ENCODE results near the gene CACNA1C. TPM values are rescaled to one million over a fixed set of nuclear protein-coding genes. Genes with fewer than 3 reads are reported as not detected.

Gene CACNA1C
- total RNA-seq, 6 donors from 2014 or later = 5.2 to 45.1 (median 8.8) TPM

- TF ChIP-seq POLR2A (IDR thresholded peaks at IDR 0.05) = no peak
- TF ChIP-seq CTCF (IDR thresholded peaks at IDR 0.05) = no peak
- TF ChIP-seq POLR2AphosphoS5 (IDR thresholded peaks at IDR 0.05) = no peak
- TF ChIP-seq EP300 (IDR thresholded peaks at IDR 0.05) = no peak
- Histone ChIP-seq H3K9me3 (no peaks in the 10 kb centered on the region), H3K27me3 (no peaks in the 10 kb centered on the region), H3K36me3 (peaks cover 0 to 4% (median 0%) of the 10 kb centered on the region in 4 donors), H3K4me3 (no peak overlapping the region), H3K27ac (no peak overlapping the region), H3K4me1 (no peaks in the 10 kb centered on the region)
- DNase-seq = peak in 1 of 2 donors; percentile 36
- WGBS, 2 donors = 68 to 78% methylated on average over 4 to 8 of the region's 8 CpGs
- ATAC-seq (ENCODE audit: low FRiP score in 2 of 2) = no peak
Measured at GRCh38 chr12:2654311-2654710, 601.5 kb downstream of the CACNA1C start.

GRCh38 chr12:2654741-2655140, 602.0 kb downstream of the CACNA1C start:
- WGBS, 2 donors = 60 to 68% methylated on average over 4 of the region's 4 CpGs
- TF ChIP-seq POLR2AphosphoS5 (IDR thresholded peaks at IDR 0.05) = no peak
- no peak for TF ChIP-seq EP300 (IDR thresholded peaks at IDR 0.05)
- no peak for TF ChIP-seq CTCF (IDR thresholded peaks at IDR 0.05)
- no peak for TF ChIP-seq POLR2A (IDR thresholded peaks at IDR 0.05)
- no peaks in the 10 kb centered on the region for H3K9me3 ChIP-seq
- no peak overlapping the region for H3K27ac ChIP-seq
- H3K27me3 ChIP-seq = no peaks in the 10 kb centered on the region
- H3K4me3 ChIP-seq = no peak overlapping the region
- no peak for ATAC-seq (ENCODE audit: low FRiP score in 2 of 2)
- no peak for DNase-seq
- no peaks in the 10 kb centered on the region for H3K4me1 ChIP-seq
- H3K36me3 ChIP-seq = peaks cover 0 to 4% (median 0%) of the 10 kb centered on the region in 4 donors

GRCh38 chr12:2662524-2662923, 609.7 kb downstream of the CACNA1C start:
- no peaks in the 10 kb centered on the region for H3K4me1 ChIP-seq

GRCh38 chr12:2664721-2665577, 612.2 kb downstream of the CACNA1C start:
- DNase-seq = no peak
- H3K36me3 ChIP-seq = peaks cover 0 to 4% (median 0%) of the 10 kb centered on the region in 4 donors
- H3K9me3 ChIP-seq = no peaks in the 10 kb centered on the region
- WGBS, 2 donors = 79 to 88% methylated on average over 5 to 7 of the region's 7 CpGs
- H3K4me1 ChIP-seq = no peaks in the 10 kb centered on the region
- H3K27ac ChIP-seq = no peak overlapping the region
- no peak for ATAC-seq (ENCODE audit: low FRiP score in 2 of 2)
- H3K4me3 ChIP-seq = no peak overlapping the region
- no peaks in the 10 kb centered on the region for H3K27me3 ChIP-seq
- TF ChIP-seq POLR2A (IDR thresholded peaks at IDR 0.05) (no peak), CTCF (IDR thresholded peaks at IDR 0.05) (no peak), EP300 (IDR thresholded peaks at IDR 0.05) (no peak), POLR2AphosphoS5 (IDR thresholded peaks at IDR 0.05) (no peak)

More at GRCh38 chr12:2662524-2662923, 609.7 kb downstream of the CACNA1C start:
- Histone ChIP-seq H3K36me3 (no peaks in the 10 kb centered on the region), H3K9me3 (no peaks in the 10 kb centered on the region), H3K27ac (no peak overlapping the region), H3K4me3 (no peak overlapping the region), H3K27me3 (no peaks in the 10 kb centered on the region)
- 85 to 91% methylated on average over 2 of the region's 2 CpGs for WGBS, 2 donors
- no peak for DNase-seq
- TF ChIP-seq CTCF (IDR thresholded peaks at IDR 0.05) = no peak
- TF ChIP-seq POLR2A (IDR thresholded peaks at IDR 0.05) = no peak
- TF ChIP-seq EP300 (IDR thresholded peaks at IDR 0.05) = no peak
- no peak for TF ChIP-seq POLR2AphosphoS5 (IDR thresholded peaks at IDR 0.05)
- ATAC-seq (ENCODE audit: low FRiP score in 2 of 2) = no peak

All from upper lobe of left lung (tissue), 6 donors.